Stimulated activated naive CD8-positive, alpha-beta T cell treated with anti-CD3 and anti-CD28 coated beads, Interleukin-15, amount 100 ng/mL, for 72 hours (primary cell): ENCODE results near the gene CHAF1B.

Experiments used
- ATAC-seq: fragments of 150-1000 bp; cut with Tn5 transposase; 2 replicates; pipeline ENCODE4 v1.10.0; 2021; ENCODE audit warnings: mild to moderate bottlenecking, moderate library complexity
- DNase-seq, 2 donors: peaks; one replicate each; pipeline ENCODE4 v3.0.0; 2021 to 2022
- H3K27ac Mint-ChIP-seq, 2 donors: one replicate each; pipeline ENCODE4 v1.8.0; 2022; ENCODE audit warnings: mild to moderate bottlenecking in 2 of 2, mixed read lengths in 2 of 2, moderate library complexity in 2 of 2
- H3K27me3 Mint-ChIP-seq: one replicate; pipeline ENCODE4 v1.8.0; 2022; ENCODE audit warnings: mixed read lengths
- H3K4me1 Mint-ChIP-seq: one replicate; pipeline ENCODE4 v1.8.0; 2022; ENCODE audit warnings: mild to moderate bottlenecking, mixed read lengths
- H3K4me3 Mint-ChIP-seq, 2 donors: one replicate each; pipeline ENCODE4 v1.8.0; 2022; ENCODE audit warnings: mild to moderate bottlenecking in 2 of 2, mixed read lengths in 2 of 2, moderate library complexity in 1 of 2
- H3K9me3 Mint-ChIP-seq, 2 donors: one replicate each; pipeline ENCODE4 v1.8.0; 2022; ENCODE audit warnings: mixed read lengths in 2 of 2

CHAF1B gene

DNA sequence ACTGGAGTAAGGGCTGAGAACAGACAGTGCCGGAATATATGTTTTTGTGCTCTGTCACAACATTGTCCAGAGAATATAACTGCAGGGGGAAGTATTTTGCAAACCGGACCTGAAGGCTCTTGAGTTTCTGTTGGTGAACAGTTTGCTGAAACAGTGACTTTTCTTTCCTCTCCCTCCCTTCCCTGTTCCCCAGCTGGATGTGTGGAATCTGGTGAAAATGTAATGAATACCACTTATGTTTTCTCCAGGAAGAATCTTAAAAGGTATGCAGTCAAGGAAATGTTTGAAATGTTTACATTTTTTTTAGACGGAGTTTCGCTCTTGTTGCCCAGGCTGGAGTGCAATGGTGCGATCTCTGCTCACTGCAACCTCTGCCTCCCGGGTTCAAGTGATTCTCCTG lies 23.4 kb downstream of the CHAF1B start:
- Mint-ChIP-seq H3K27me3 (no peaks in the 10 kb centered on the region), H3K4me3 (no peak overlapping the region), H3K9me3 (no peaks in the 10 kb centered on the region), H3K27ac (no peak overlapping the region), H3K4me1 (no peaks in the 10 kb centered on the region)
- ATAC-seq: no peak
- DNase-seq: no peak

- no peak overlapping the region for H3K27ac Mint-ChIP-seq
- ATAC-seq: no peak
- no peaks in the 10 kb centered on the region for H3K9me3 Mint-ChIP-seq
- DNase-seq: no peak
- no peaks in the 10 kb centered on the region for H3K4me1 Mint-ChIP-seq
- no peaks in the 10 kb centered on the region for H3K27me3 Mint-ChIP-seq
- H3K4me3 Mint-ChIP-seq: no peak overlapping the region
These were observed 26.1 kb downstream of the CHAF1B start for GRCh38 chr21:36411301-36411700.

DNA sequence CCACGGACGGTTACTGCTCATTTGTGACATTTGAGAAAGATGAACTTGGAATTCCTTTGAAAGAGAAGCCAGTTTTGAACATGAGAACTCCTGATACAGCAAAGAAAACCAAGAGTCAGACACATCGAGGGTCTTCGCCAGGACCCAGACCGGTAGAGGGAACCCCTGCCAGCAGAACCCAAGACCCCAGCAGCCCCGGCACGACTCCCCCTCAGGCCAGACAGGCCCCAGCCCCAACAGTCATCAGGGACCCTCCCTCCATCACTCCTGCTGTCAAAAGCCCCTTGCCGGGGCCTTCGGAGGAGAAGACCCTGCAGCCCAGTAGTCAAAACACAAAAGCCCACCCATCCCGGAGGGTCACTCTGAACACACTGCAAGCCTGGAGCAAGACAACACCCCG lies 27.7 kb downstream of the CHAF1B start:
- H3K4me1 Mint-ChIP-seq: no peaks in the 10 kb centered on the region
- ATAC-seq (no peak), DNase-seq (no peak)
- no peak overlapping the region for H3K4me3 Mint-ChIP-seq
- H3K27me3 Mint-ChIP-seq: no peaks in the 10 kb centered on the region
- H3K9me3 Mint-ChIP-seq: no peaks in the 10 kb centered on the region
- H3K27ac Mint-ChIP-seq: no peak overlapping the region

- no peak overlapping the region for H3K27ac Mint-ChIP-seq
- H3K4me3 Mint-ChIP-seq: no peak overlapping the region
- no peaks in the 10 kb centered on the region for H3K27me3 Mint-ChIP-seq
- no peaks in the 10 kb centered on the region for H3K9me3 Mint-ChIP-seq
- DNase-seq (no peak), ATAC-seq (no peak)
- no peaks in the 10 kb centered on the region for H3K4me1 Mint-ChIP-seq
These were observed 30.2 kb downstream of the CHAF1B start for GRCh38 chr21:36415375-36415774.

GRCh38 chr21:36419241-36419640 lies 34.0 kb downstream of the CHAF1B start:
- H3K27me3 Mint-ChIP-seq: no peaks in the 10 kb centered on the region
- ATAC-seq: no peak
- DNase-seq: no peak
- peak overlapping the region in 1 of 2 donors; percentile 33 for H3K27ac Mint-ChIP-seq
- H3K4me1 Mint-ChIP-seq: peaks cover 4% of the 10 kb centered on the region
- H3K9me3 Mint-ChIP-seq: no peaks in the 10 kb centered on the region
- no peak overlapping the region for H3K4me3 Mint-ChIP-seq

GRCh38 chr21:36419996-36420395 lies 34.8 kb downstream of the CHAF1B start:
- ATAC-seq: peak; percentile 72
- DNase-seq: peak; percentile 33 to 41
- H3K27me3 Mint-ChIP-seq: no peaks in the 10 kb centered on the region

DNA sequence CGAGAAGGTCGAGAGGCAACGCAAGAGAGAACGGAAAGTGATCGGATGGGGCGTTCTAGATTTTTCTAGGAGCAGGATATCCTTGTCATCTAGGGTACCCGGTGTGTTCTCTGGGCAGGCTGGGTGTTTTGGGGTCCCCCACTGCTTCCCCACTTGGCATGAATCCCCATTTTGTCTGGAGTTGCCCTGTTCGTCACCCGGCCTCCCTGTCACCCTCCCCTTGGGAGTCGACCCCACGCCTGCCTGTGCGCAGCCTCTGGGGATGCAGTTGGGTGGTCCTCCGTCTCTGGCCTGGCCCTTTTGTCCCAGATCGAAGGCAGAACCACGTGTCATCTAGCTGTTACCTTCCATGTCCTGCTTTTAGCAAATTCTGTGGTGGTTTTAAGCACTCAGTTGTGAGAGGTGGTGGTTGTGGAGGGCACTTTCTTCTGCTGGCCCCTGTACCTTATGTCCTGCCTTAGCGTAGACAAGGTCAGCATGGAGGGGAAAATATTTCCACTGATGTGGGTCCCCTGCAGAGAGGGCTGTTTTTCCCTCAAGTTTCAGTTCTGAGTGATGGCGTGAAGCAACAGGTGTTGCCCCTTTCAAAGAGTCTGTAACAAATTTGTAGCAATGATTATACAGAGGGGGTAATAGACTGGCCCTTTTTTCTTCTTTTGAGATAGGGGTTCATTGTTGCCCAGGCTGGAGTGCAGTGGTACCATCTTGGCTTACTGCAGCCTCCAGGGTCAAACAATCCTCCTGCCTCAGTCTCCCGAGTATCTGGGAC lies 35.6 kb downstream of the CHAF1B start:
- Mint-ChIP-seq H3K27ac (peak overlapping the region in 1 of 2 donors; percentile 59), H3K4me3 (no peak overlapping the region), H3K27me3 (no peaks in the 10 kb centered on the region), H3K4me1 (peaks cover 4% of the 10 kb centered on the region), H3K9me3 (no peaks in the 10 kb centered on the region)
- no peak for DNase-seq
- ATAC-seq: no peak

More at GRCh38 chr21:36419996-36420395, 34.8 kb downstream of the CHAF1B start:
- H3K9me3 Mint-ChIP-seq: no peaks in the 10 kb centered on the region
- peaks cover 4% of the 10 kb centered on the region for H3K4me1 Mint-ChIP-seq
- H3K27ac Mint-ChIP-seq: peak overlapping the region in 1 of 2 donors; percentile 59
- H3K4me3 Mint-ChIP-seq: no peak overlapping the region

DNA sequence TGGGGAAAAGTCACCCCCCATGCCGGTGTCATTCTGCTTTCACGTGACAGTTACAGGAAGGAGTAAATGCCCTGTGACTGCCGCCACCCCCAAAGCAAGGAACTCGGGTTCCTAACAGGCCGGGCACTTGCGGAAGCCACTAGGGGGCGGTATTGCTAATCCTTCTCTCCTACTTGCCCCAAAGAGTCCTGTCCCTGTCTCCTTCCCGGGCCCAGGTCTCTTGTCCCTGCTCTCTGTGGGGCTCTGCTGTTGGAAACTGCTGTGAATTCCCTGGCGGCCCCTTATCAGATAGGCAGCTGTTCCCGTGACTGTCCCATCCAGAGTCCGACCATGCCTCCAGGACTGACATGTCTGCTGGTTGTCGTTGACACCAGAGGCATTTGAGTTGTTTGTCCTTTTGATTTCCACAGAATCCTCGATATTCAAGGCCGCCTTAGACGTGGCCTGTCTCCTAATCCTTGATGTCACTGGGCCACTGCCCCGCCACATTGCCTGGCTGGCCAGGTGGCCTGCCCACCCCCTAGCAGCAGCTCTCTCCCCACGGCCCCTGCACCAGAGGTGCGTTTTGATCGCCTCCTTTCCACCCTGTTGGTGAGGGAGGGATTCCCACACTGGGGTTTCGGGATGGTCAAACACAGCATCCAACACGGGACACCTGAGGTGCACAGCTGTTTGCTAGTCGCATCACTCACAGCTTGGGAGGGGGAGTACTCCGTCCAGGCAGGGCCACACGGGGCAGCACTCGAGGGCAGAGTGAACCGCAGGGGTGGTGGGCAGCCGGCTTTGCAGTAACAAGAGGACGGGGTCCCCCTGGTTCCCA lies 37.3 kb downstream of the CHAF1B start:
- DNase-seq (peak; percentile 13 to 18), ATAC-seq (no peak)
- no peak overlapping the region for H3K27ac Mint-ChIP-seq
- no peaks in the 10 kb centered on the region for H3K27me3 Mint-ChIP-seq
- no peak overlapping the region for H3K4me3 Mint-ChIP-seq
- H3K9me3 Mint-ChIP-seq: no peaks in the 10 kb centered on the region
- H3K4me1 Mint-ChIP-seq: peaks cover 4% of the 10 kb centered on the region

GRCh38 chr21:36423771-36424433 lies 38.7 kb downstream of the CHAF1B start:
- Mint-ChIP-seq H3K4me3 (no peak overlapping the region), H3K27me3 (peaks cover 4% of the 10 kb centered on the region), H3K9me3 (no peaks in the 10 kb centered on the region), H3K27ac (no peak overlapping the region), H3K4me1 (peaks cover 10% of the 10 kb centered on the region)
- no peak for DNase-seq
- ATAC-seq: no peak

DNA sequence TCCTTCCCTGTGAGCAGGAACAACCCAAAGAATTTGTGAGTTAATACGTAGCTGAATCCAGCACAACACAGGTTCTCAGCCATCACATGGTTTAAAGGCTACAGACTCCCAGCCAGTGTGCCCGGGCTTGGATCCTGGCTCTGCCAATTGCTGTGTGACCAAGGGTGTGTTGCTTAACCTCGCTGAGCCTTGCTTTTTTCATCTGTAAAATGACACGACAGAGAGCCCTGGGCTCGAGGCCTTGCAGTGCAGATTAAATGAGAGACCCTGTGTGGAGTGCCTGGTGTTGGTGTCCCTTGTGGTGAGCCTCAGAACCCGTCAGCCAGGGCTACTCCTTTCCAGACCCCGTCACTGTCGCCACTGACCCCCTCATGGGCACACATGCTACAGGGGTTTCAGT lies 39.4 kb downstream of the CHAF1B start:
- H3K4me1 Mint-ChIP-seq: peaks cover 14% of the 10 kb centered on the region
- H3K9me3 Mint-ChIP-seq: no peaks in the 10 kb centered on the region
- no peak overlapping the region for H3K27ac Mint-ChIP-seq
- H3K4me3 Mint-ChIP-seq: no peak overlapping the region
- no peak for ATAC-seq
- no peak for DNase-seq
- H3K27me3 Mint-ChIP-seq: peaks cover 10% of the 10 kb centered on the region

- DNase-seq (no peak), ATAC-seq (no peak)
- Mint-ChIP-seq H3K9me3 (no peaks in the 10 kb centered on the region), H3K4me3 (no peak overlapping the region), H3K27me3 (peaks cover 17% of the 10 kb centered on the region), H3K27ac (no peak overlapping the region), H3K4me1 (peaks cover 21% of the 10 kb centered on the region)
These were observed 40.1 kb downstream of the CHAF1B start for GRCh38 chr21:36425286-36425685.

DNA sequence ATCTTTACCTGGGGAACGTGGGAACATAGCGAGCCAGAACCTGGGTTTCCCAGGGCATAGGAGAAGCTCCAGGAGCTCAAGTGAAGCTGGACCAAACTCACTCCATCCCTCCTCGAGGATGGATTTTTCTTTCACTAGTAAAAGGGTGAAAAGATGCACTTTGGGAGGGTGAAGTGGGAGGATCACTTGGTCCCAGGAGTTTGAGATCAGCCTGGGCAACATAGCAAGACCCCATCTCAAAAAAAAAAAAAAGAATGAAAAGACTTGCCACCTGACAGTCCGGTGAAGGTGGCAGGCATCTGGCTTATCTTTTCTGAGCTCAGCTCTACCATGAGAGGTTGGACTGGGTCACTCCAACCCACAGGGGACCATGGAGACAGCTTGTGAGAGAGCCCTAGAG lies 42.3 kb downstream of the CHAF1B start:
- peaks cover 39% of the 10 kb centered on the region for H3K27me3 Mint-ChIP-seq
- peaks cover 27% of the 10 kb centered on the region for H3K4me1 Mint-ChIP-seq
- H3K27ac Mint-ChIP-seq: no peak overlapping the region
- ATAC-seq: no peak
- H3K4me3 Mint-ChIP-seq: no peak overlapping the region
- H3K9me3 Mint-ChIP-seq: no peaks in the 10 kb centered on the region
- DNase-seq: no peak

- ATAC-seq: no peak
- Mint-ChIP-seq H3K4me1 (peaks cover 23% of the 10 kb centered on the region), H3K4me3 (no peak overlapping the region), H3K27ac (peak overlapping the region in 1 of 2 donors; percentile 94), H3K27me3 (peaks cover 45% of the 10 kb centered on the region), H3K9me3 (no peaks in the 10 kb centered on the region)
- DNase-seq: no peak
These were observed 43.7 kb downstream of the CHAF1B start for GRCh38 chr21:36428761-36429432.

GRCh38 chr21:36429947-36430546 lies 44.9 kb downstream of the CHAF1B start:
- ATAC-seq: peak; percentile 98
- H3K27me3 Mint-ChIP-seq: peaks cover 56% of the 10 kb centered on the region

DNA sequence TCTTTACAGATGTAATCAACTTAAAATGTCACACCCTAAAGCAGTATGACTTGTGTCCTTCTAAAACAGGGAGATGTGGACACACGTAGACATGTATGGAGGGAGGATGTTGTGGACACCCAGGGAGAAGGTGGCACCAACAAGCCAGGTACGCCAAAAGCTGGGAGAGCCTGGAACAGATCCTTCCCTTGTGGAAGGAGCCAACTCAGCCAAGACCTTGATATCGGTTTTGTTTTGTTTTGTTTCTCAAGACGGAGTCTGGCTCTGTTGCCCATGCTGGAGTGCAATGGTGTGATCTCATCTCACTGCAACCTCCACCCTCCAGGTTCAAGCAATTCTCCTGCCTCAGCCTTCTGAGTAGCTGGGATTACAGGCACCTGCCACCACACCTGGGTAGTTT lies 45.6 kb downstream of the CHAF1B start:
- H3K27ac Mint-ChIP-seq: peak overlapping the region in 1 of 2 donors; percentile 13
- H3K4me3 Mint-ChIP-seq: peak overlapping the region in 1 of 2 donors; percentile 83
- no peak for DNase-seq
- H3K4me1 Mint-ChIP-seq: peaks cover 22% of the 10 kb centered on the region
- H3K27me3 Mint-ChIP-seq: peaks cover 57% of the 10 kb centered on the region
- H3K9me3 Mint-ChIP-seq: no peaks in the 10 kb centered on the region
- no peak for ATAC-seq

More at GRCh38 chr21:36429947-36430546, 44.9 kb downstream of the CHAF1B start:
- H3K27ac Mint-ChIP-seq: peak overlapping the region; percentile 92 to 94
- H3K4me1 Mint-ChIP-seq: peaks cover 22% of the 10 kb centered on the region
- no peaks in the 10 kb centered on the region for H3K9me3 Mint-ChIP-seq
- DNase-seq: peak; percentile 76 to 86
- H3K4me3 Mint-ChIP-seq: peak overlapping the region; percentile 73 to 83
